Measurements from ENCODE around the gene AGAP1.

The AGAP1 gene

DNA sequence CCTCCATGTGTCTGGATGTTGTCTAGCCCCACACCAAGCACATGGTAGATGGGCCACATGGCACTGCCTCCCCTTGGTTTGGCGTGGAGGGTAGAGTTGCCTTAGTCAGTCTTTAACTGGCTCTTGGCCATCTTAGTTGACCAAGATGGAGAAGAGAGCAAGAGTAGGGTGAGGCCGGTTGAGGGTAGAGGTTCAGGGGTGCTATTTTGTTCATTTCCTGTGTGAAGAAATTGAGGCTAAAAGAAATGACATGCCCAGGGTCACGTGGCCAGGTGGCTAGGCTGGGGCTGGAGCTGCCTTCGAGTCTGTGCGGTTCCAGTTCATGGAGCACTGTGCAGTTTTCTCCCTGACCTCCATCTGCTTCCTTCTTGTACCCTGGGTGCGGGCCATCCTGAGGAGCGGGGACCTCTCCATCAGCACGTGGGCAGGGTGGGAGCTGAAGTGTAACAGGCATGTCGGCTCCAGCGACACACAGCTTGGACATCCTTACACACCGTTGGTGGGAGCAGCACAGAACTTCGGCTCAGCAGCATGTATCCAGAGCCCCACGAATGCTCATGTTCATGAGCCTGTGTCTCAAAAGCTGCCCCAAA, 461.1 kb downstream of the AGAP1 start:
- DNase-seq = no peak

DNA sequence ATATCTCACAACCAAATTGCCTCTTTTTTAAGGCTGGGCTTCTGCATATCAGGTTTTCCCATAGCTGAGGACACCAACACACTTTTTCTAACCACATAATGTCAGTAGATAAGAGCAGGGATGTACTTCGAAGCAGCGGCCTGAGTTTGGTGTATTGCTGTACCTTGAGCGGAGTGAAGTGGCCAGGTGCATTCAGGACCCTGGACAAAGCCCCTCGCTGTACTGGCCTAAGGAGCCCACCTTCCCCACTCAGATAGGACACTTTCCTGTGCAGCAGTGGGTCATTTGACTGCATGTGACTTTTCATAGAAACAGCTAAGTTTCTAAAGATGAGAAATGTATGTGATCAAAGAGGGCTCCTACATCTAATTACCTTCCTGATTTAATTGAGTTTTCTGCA, 461.8 kb downstream of the AGAP1 start:
- no peak for DNase-seq

DNA sequence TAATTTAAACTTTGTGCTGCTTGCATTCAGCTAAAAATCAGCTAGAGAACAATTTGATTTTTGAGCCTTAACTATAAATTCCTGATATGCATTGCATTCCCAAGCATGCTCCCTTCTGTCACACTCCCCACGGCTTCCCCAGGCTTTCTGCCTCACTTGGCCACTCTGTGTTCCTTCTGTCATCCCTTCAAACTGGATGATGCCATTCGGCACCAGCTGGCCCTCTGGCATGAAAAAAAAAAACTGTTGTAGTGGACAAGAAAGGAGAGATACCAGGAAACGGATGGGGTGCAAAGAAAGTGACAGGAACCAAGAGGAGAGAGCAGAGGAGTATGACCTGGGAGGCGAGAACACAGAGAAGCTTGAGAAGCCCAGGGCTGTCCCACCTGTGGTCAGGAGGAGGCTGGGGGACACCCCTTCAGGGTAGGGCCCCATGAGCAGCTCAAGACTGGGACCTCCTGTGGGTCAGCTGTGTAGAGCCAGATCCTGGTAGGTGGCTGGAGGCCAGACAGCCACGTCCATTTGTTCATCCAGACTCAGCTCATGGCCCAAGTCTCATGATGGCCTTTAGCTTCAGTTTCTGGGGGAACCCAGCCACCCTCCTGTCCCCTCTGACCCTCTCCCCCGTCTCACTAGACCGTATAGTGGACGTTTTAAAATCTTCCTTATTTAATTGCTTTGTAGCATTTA, 462.6 kb downstream of the AGAP1 start:
- peak in 2 of 56 donors; percentile 6 to 12 for DNase-seq

DNA sequence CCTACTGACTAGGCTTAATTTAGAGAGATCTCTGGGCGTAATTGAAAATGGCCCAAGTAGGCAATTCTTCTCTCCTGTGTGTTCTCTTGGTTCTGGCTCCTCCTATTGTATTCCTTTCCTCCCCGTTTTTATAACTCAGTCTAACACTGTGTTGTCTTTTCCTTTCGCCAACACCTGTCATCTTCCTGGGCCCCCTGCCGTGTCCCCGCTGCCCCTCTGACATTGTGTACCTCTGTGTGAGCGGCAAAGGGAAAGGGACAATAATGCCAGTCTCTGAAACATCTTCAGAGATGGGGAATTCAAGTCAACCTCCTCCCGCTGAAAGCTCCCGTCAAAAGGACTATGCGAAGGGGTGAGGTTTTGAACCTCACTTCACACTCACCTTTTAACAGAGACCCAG, 463.4 kb downstream of the AGAP1 start:
- no peak for DNase-seq

DNA sequence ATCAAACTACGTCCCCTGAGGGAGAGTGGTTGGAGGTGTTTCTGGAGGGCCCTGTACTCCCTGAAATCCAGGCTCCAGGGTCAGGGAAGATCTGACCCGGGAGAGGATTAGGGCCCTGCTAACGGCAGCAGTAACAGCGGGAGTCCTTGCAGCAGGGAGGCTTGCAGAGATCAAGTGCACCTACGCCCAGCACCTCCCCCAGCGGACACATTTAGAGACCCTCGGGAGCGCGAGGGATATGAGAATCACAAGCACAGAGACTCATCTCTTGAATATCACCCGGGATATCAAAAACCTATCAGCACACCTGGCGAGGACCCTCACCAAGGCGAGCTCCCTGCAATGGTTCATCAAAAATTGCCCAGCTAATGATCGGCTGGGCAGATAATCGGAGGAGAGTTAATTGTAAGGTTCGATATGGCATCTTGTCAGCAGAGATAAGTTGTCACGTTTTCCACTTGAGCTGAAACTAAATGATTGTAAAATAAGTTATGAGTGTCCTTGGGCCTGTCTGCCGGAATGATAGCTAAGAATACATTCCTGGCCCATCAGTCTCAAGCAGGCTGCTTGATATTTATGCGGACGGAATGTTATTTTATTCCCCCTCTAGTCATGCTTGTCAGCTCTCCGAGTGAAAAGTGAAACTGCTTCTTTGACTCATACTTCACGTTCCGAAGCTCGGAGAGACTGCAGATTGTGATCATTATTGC, 464.5 kb downstream of the AGAP1 start:
- no peak for DNase-seq

DNA sequence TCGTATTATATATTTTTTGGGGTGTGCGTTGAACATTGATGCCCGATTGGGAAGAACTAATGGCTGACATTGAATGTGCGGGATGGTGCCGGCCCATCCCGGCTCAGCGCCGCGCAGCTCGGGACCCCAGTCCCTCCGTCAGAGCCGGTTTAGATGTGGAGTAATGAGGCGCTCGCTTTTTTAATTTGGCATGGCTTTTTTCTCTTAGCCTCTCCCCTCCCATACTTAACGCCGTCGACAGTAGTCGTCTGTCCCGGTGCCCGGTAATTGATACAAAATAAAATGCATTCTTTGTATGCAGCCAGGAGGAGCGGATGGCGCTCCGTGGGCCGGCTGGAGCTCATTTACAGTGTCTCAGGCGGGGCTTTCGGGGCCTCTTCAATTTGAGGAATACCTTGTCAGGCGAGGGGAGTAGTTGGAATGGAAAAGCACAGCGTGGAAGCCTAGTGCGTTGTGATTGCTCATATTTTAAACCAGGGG, 465.1 kb downstream of the AGAP1 start:
- DNase-seq = no peak

DNA sequence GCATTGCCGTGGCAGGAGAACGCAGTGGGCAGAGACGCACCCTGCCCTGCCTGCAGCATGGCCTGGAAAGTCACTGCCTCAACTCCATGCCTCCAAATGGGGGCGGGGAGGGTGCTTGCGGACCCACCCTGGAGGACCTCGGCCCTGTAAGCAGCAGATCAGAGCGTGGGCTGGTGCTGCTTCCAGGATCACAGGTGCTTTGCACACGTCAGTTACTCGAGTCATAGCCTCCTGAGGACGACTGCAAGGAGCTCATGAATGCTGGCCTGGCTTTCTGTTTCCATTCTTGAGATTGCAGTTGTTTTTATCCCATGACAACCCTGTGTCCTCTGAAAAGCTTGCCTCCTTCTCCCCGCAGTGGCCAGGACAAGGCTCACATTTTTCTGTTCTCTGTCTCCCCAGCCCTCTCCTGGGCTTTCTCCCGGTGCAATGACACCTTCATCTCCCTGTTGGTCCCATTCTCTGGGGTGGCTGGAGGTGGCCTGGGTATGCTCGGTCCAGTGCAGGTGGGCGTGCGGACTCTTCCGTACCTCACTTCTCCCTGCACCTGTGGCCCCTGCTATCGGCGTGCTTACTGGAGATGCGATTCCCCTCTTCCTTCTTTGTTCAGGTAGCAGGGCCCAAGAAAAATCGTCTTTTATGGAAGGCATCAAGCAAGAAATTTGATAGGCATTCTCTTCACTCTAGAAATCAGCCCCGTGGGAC, 466.3 kb downstream of the AGAP1 start:
- DNase-seq = no peak

DNA sequence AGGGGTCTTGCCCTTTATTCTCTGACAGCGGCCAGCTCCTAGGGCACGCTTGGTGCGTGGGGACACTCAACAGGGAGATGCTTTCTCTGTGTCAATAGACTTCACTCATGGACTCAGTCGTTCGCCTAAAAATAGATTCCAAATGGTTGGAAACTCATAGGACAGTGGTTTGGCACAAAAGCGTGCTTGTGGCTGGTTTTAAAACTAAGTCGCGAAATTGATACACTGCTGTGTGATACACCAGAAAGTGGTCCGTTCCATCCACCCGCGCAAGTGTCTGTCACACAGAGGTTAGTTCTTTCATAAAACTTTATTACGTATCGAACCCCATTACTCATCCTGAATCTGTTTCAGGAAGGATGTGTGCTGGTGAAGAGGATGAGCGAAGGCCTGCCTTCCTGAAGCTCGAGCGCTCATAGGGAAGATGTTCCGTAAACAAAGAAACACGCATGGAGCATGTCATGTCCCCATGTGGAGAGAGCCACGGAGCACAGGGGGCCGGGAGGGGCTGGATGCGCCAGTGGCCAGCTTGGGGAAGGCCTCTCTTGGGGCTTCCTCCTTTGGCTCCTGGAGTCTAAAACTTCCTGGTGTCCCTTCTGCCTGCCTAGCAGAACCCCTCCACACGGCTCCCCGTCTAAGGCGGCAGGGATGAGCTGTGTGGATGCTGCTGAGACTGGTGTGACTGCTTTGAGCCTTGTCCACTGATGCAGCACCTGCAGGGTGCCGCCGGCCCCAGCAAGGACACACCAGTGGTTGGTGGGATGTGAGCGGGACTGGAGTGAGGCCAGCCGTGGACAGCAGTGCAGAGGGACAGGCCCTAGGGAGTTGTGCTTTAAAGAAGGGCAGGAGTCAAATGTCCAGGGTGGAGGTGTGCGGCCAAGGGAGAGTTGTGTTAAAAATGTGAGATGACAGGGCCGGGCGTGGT, 467.1 kb downstream of the AGAP1 start:
- DNase-seq = no peak

DNA sequence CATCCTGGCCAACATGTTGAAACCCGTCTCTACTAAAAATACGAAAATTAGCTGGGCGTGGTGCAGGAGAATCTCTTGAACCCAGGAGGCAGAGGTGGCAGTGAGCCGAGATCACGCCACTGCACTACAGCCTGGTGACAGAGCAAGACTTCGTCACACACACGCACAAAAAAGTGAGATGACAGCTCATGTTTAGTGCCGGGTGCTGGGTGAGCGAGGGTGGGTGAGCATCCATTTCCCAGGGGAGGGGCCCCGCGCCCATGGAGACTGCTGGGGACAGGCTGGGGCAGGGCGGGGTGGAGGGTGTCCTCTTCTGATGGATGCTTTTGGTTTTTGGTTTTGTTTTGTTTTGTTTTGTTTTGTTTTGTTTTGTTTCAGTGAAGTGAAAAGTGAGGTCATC, 467.9 kb downstream of the AGAP1 start:
- DNase-seq = no peak

DNA sequence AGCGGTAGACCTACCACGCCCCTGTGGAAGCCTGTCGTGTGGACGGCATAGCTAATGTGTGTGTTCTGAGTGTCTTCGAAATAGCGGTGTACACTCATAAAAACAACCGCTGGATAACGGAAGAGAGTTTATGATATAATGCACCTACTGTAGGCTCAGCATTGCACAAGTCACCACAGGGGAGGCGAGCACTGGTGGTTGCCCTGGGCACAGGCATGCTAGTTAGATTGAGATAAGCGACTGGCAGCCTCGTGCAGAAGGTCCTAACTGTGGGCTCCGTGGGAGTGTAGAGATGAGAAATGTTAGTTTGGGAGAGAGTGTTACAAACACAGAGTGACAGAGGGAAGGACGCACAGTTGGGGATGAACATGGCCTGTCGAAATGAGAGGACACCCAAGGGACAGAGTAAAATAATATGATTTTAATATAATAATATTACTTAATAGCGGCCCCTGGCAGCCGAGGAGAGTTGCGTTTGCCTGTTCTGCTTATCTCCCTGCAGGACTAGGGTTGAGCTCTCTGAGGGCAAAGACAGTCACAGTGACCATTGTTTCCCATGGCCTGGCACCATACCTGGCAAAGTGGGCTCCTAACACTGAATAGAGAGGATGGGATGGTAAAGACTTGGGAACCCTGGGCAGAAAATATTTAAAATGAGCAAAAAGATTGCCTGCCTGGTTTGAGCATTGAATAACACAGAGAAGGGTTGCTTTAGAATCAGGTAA, 470.2 kb downstream of the AGAP1 start:
- no peak for DNase-seq

DNA sequence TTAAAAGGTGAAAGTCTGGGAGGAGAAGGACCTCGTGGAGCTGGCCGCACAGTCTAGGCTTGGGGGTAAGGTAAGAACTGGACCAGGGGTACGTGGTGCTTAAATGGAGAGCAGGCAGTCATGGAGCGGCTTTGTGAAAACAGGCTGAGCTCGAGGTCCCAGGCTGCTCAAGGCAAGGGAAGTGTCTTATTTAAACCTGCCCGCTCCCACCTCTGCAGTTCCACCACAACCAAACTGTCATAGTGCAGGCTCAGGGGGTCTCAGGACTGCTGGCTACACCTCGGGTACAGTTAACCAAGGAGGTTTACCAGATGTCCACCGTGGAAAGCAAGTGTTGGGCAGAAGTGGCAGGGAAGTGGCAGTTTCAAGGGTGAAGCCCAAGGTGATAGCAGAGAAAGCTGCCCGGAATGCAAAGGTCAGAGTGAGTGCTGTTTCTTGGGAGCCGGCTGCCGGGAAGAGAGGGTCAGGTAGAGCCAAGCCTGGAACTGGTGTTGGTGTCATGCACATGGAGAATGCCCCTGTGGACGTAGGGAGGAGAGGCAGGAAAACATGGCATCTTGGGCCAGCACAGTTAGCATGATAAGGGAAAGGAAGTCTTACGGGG, 471.0 kb downstream of the AGAP1 start:
- DNase-seq = no peak

DNA sequence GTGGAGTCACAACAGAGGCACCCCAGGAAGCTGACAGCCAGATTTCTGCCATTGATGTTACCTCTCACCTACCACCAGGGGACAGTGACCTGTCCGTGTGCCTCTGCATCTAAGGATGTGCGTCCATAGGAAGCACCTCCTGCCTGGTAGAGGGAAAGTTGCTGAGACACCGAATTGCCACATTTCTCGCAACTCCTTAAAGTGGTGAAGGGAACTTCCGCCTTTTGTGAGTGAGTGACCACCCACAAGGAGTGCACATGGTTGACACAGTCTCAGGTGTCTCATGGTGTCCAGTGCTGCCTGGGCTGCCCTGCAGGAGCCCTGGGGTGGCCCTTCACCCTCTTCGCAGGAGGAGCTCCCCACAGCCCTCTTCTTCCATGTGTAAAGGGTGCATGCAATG, 472.6 kb downstream of the AGAP1 start:
- no peak for DNase-seq

DNA sequence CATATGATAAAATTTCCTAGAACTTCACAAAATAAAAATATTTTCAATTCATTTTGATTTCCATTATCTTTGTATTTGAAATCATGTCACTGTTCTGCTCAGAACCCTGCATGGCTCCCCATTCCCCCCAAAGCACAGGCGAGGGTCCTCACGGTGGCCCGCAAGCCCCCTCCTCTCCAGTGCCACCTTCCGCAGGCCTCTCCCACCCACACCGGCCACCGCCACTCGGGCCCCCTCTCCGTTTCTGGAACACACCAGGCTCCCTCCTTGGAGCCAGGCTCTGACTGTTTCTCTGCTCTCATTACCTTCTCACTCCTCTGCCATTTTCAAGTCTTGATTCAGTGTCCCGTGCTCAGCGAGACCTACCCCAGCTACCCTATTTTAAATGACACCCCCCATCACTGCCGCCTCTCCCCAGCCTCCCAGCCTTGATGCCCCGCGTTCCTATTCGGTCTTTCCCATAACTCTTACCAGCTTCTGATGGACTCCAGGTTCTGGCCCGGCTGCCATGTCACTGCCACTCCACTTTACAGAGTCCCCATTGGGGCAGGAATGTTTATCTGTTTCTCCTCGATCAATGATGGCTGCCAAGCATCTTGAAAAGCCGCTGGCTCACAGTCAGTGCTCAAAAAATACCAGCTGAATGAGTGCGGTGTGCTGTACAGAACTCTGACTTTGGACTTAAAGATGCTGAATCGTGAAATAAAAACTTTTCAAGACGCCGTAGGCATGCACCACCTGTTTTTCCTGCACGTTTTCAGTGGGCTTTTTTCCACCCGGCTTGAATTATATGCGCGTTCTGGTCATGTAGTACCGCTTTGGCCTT, 473.3 kb downstream of the AGAP1 start:
- DNase-seq = no peak

DNA sequence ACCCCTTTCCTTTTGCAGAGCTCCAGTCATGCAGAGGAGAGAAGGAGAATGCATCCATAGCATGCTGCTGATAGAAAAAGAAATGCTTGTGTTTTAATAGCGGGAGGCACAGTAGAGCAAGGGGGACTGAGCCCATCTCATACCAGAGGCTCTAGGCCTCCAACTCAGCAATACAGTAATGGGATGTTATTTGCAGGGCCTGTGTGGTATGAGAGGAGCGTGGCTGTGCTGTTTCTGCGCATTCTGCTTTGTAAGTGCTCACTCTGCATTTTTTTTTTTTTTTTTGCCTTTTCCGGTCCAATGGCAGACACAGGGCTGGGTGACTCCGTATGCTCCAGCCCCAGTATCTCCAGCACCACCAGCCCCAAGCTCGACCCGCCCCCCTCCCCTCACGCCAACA, 474.3 kb downstream of the AGAP1 start:
- no peak for DNase-seq

DNA sequence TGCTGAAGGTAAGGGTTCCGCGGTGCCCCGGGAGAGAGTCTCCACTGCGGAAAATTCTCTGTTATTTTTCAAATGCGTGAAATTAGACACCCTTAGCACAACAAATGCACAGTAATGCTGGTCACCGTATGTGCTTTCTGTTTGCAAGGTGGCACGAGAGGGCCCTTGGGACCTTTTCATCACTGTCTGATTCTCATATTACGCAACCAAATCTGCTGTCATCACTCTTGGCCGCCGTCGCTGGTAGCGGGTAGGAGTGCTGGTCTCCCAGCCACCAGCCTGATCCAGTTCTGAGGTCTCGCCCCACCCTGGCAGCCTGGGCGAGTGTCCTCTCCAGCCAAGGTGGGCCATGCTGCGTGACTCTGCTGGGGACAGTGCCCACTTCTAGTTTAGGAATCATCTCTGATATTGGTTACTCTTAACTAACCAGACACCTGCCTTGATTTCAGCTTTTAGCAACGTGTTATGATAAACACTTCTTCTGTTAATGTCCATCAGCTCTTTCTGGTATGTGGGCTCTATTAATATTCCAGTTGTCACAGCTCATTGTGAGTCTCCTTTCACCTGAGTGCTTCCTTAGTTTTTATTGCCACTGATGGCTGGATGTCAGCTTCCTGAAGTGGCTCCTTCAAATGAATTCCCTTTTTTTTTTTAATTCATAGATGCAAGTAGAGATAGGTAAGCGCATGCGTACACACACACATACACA, 474.9 kb downstream of the AGAP1 start:
- no peak for DNase-seq

DNA sequence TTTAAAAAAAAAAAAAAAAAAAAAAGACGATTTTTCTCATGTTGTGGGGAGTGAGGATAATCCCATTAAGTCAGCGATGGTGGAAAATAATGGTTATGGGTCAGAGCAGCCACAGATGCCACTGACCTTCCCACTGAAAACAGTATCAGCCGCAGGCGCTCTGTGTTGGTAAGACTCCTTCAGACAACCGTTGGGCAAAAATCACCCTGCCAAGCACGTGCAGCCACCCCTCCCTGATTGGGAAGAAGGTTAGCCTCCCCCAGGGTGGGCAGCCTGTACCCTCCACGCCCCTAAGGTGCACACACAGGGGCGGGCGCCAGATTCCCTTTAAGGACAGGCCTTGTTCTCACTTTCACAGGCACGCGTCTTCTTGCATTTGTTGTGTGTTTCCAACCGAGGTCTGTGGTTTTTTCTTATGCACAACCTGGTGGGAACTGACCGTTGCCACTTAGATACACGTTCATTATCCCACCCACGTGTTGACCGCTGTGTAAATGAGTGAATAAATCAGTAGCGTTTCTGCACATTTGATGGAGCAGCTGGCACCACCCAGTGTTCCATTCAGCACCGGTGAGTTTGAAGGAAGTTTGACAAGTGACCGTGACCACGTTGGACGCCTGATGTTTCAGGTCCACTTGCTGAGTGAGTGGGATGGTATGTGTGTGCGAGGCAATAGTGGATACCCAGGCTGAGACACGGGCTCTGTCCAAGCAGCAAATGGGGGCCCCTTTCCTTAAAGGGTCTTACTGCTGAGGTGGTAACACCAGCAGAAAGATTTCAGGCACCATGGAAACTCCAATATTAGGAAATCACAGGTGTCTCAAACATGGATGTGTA, 476.6 kb downstream of the AGAP1 start:
- DNase-seq = no peak

DNA sequence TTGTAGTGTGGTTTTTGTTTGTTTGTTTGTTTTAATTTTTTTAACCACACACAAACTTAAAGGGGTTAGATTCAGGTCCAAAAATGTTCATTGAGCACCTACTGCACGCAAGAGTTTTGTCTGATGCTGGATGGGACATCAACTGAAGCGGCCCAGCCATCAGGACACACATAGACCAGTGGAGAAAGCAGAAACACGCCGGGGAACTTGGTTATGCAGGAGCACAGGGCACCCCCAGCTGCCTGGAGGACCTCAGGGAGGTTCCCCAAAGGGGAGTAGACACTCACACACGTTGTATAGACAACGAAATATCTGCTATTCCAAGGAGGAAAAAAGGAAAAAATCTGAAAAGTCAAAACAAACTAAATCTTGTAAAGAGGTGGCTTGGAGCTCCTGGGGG, 482.7 kb downstream of the AGAP1 start:
- DNase-seq = no peak

Measured in nucleus accumbens (tissue), 56 donors.